Superior temporal gyrus (tissue), 1 donor: ENCODE results near the gene C3orf85.
"Not testable (repeated sequence)": the region's sequence is repeated elsewhere in the genome, so short reads cannot be mapped to it uniquely, and the experiment has no call there.

Experiments
- DNase-seq: peaks from one replicate; pipeline ENCODE4 v3.0.0-alpha.2; 2016; ENCODE audit errors: extremely low spot score

C3orf85 gene, protein sequence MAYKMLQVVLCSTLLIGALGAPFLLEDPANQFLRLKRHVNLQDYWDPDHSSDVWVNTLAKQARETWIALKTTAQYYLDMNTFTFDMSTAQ

GRCh38 chr3:109136523-109136922 lies at the start of gene C3orf85:
Gene C3orf85, plus strand, starts transcription at chr3:109136719. Its CDS starts 129 bp downstream, at chr3:109136848.
- DNase-seq: no peak

- DNase-seq: no peak
Measured at GRCh38 chr3:109089265-109089664, 47.3 kb upstream of the C3orf85 start.

DNA sequence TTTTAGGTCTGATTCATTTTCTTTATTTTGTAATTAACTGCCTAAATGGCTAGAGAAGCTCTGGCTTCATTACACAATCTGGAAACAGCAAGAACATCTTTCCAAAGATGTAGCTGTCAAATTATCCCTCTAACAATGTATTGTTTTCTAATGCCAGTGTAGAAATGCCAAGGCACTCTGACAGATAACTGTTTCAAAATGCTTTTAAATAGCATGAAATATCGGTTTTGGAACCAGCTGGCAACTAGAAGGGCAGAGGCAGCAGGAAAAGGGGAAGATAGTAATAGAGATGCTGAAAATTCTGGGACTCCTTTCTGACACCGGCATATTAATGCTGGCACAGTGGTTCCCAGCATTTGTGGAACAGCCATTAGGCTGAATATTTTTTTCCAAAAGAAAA lies 44.7 kb upstream of the C3orf85 start:
- DNase-seq: no peak

DNA sequence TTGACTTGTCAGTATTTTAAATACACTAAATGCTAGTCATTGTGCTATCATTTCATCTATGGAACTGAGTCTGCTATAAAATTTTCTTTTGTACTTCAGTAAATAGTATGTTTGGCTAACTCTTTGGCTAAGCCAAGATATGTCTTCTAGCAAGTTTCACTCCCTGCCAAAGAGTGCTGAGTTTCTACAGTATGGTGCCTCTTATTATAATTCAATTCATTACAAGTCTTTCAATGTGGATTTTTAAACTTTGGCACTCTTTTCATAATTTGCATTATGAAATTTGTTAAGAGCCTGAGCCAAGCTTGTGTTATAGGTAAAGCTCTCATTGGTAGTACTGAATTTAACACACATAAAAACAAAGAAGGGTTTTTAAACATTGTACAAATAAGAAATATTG lies 43.0 kb upstream of the C3orf85 start:
- no peak for DNase-seq

DNA sequence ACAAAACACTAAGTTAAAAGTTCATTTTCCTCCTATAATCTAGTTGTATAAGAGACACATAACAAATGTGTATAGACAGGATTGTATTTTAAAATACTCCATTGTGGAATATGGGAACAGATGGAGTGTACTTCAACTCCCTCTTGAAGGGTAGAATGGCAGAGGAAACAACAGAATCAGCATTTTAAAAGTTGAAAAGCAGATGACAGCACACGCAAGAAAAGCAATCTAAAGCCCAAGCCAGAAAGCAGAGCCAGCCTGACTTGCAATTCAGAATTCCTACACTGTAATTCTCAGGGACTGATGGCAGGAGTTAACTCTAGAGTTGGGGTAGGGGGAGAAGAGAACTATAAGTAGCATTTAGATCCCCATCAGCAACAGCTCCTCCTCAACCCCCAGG lies 41.4 kb upstream of the C3orf85 start:
- no peak for DNase-seq

DNA sequence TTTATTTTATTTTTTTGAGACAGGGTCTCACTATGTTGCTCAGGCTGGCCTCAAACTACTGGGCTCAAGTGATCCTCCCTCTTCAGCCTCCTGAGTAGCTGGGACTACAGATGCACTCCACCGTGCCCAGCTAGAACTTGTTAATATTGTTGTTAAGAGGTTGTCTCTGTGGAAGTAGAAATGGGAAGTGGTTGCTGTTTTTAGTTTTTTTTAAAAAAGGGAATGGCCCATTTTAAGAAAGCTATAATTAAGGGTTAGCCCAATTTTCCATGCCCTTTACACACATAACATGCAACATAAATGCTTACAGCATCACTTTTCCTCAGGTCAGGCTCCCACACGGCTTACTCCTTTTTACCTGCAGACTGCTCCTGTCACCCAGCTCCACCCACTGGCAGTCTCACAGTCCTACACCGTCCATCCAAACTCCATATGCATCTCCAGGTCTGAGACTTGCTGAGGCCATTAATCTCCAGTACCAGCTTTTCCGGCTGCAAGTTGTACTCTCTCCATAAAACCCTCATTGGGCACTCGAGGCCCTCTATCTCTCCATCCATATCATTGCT lies 38.4 kb upstream of the C3orf85 start:
- DNase-seq: no peak

DNA sequence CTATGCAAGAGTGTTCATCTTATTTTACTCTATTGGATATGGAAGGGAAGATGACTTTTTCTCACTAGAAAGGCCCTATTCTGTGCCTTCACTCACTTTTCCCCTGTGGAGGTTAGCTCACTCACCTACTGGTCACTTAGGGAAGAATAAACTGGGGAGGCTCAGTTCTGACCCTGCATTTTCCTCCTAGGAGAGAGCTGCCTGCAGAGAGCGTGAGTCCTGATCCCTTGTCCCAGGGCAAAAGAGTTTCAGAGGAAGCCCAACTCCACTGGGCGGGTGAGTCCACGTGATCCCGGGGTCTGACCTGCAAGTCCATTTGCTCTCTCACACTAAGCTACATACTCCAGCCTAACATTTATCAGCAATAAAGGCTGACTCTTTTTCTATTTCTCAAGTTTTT lies 26.9 kb upstream of the C3orf85 start:
- DNase-seq: no peak

- no peak for DNase-seq
Measured at GRCh38 chr3:109112946-109113760, 23.4 kb upstream of the C3orf85 start.

DNA sequence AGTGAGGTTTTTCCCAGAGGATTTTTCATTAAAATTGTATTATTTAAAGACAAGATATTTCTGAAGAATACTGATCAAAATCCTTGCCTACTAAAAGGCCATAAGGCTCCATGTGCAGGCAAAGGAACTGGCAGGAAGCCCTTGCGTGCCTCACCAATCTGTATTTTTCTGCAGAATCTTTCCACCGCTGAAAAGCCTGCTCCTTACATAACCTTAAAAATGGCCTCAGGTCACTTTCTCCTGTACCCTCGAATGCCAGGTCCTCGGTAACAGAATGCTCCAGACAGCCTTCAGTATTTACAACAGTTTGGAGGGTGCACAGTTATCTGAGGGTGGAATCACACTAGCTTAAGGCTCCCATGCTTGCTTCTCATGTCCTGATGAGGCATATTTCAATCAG lies 21.8 kb upstream of the C3orf85 start:
- no peak for DNase-seq

DNA sequence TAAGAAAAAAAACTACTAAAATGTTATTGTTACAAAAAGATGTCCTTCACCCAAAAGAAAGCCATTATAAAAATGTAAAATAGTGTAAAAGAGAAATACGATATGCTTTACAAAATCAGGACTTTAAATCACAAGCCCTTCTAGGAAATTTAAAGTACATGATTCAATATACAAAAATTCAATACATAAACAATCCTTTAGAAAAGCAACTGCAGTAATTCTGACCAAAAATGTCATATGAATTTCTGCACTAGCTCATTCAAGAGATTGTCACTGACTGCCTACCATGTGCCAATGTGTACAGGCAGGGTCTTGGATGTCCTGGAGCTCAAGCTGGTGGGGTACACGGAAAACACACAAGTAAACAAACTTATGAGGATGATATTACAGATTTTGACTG lies 21.1 kb upstream of the C3orf85 start:
- no peak for DNase-seq

- DNase-seq: no peak
Measured at GRCh38 chr3:109116031-109116430, 20.5 kb upstream of the C3orf85 start.

- no peak for DNase-seq
Measured at GRCh38 chr3:109117939-109118338, 18.6 kb upstream of the C3orf85 start, which contains the start of gene MORC1. Gene MORC1, minus strand, starts transcription at chr3:109118134. Its CDS starts 75 bp downstream, at chr3:109118059.

DNA sequence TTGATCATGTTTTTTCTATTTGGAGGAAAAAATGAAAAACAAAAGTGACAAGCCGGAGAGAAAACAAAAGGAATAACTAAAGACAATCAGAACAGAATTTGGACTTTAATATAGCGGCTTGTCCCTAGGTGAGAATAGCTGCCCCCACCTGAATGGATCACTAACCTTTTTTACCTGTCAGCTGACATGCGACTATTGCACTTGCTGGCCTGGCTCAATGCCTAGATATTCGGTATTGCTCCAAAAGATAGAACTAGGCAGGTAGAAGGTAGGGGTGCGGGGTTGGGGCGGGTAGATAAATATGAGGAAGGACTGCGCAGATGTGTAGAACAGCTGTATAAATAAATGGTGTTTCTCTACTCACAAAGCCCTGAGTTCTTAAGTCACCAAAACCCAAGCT lies 17.9 kb upstream of the C3orf85 start:
- DNase-seq: no peak

- no peak for DNase-seq
Measured at GRCh38 chr3:109122690-109123089, 13.8 kb upstream of the C3orf85 start.

DNA sequence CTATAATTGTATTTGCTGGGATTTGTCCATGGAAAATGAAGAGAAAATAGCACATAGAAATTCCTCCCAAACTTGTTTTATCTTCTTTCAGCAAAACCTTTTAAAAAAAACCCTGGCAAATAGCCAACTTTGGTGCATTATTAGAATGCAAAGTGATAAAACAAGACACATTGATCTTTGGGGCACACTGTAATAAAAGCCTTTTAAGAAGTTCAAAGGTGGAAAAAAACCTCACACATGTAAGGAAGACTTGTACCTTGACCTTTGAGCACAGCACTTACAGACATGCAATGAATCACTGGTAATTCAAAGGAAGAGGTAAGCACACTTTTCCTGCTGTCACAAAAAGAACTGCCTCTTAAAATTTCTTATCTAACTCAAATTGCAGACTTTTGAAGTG lies 10.6 kb upstream of the C3orf85 start:
- DNase-seq: no peak

GRCh38 chr3:109127553-109127952 lies 9.0 kb upstream of the C3orf85 start:
- DNase-seq: no peak

DNA sequence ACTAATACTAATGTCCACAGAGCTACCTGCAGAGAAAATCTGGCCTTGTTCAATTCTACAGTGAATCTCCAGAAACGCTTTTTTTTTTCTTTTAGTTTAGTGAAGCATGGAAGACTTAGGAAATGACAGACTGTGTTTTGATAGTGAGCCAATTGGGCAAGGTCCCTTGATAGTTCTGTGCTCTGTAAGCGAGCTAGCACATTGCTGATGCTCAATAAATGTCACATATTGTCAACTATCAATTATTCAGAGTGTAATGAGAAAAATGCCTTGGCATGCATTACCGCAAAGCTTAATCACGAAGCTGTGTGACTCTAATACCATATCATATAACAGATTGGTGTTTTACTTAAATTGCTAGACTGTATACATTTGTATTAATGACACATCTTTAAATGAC lies 5.2 kb upstream of the C3orf85 start:
- DNase-seq: no peak

DNA sequence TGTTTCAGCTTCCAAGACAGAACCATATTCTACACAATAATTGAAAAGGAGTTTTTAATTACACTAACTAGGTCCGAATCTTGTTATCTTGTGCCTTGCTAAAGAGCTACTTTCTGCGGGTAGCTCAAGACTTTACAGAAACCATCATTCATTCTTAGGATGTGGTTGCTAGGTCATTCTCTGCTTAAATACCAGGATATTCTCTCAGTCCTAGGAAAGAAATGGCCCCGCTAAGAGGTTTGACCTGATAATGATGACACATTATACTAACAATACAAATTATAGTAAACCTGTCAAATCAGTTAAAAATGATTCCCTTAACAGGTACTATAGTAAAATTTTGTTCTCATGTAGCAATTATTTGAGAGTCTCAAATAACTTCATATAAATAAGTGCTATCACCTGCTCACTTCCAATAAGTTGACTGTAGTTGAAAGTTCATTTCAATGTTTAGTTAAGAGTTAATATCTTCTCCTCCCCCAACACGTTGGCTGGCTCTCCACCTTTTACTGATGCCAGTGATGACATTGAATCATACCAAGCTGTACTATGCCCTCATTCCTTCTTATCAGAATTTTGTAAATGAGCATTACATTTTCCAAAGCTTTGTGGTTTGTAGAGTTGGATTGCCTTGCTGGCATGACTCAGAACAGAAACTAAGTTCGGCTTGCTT lies 3.6 kb upstream of the C3orf85 start:
- DNase-seq: no peak

DNA sequence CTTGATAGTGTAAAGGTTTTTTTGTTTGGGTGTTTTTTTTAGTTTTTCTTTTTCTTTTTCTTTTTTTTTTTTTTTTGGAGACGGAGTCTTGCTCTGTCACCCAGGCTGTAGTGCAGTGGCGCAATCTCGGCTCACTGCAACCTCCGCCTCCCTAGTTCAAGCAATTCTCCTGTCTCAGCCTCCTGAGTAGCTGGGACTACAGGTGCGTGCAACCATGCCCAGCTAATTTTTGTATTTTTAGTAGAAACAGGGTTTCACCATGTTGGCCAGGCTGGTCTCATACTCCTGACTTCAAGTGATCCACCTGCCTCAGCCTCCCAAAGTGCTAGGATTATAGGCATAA lies 3.1 kb upstream of the C3orf85 start:
- DNase-seq: not testable (repeated sequence)

- no peak for DNase-seq
Measured at GRCh38 chr3:109137761-109138160, 1.2 kb downstream of the C3orf85 start.

GRCh38 chr3:109140318-109140717 lies 3.8 kb downstream of the C3orf85 start:
- no peak for DNase-seq

DNA sequence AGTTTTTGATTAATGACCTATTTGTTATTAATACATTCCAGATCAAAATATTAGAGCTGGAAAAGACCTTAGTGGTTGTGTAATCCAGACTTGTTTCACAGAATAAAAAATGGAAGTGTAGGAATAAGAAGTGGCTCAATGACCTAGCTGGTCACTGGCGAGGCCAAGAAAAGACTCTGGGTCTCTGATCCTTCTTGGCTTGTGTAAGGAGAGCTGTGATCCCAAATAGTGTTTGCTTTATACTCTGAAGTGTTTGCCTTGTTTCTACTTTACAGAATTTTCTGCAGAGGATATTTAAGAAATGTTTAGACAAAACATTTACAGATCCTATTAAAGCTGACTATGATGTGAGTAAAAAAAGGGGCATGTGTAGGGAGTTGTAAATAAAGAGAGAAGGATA lies 7.1 kb downstream of the C3orf85 start:
- no peak for DNase-seq

GRCh38 chr3:109149078-109149477 lies 12.6 kb downstream of the C3orf85 start:
- DNase-seq: no peak
